Thyroid gland (tissue), 4 donors: Measurements from ENCODE around the gene CLEC4G. TPM values are rescaled to one million over a fixed set of nuclear protein-coding genes. Genes with fewer than 3 reads are reported as not detected.
A peak's percentile ranks its signal among the peaks of the same experiment; 100 is the strongest.

ENCODE experiments used
- DNase-seq, 2 donors: peaks; one replicate each; pipeline ENCODE4 v3.0.0-alpha.2; 2019
- H3K27ac ChIP-seq, 3 donors: fragments of 200-600 bp; sonication (generic); 1 replicate in 2 of 3; 2 replicates in 1 of 3; pipeline ENCODE4 v1.5.1; 2016 to 2019; ENCODE audit warnings: mild to moderate bottlenecking in 1 of 3, moderate library complexity in 1 of 3
- H3K27me3 ChIP-seq: fragments of 200-600 bp; sonication (generic); one replicate; pipeline ENCODE4 v1.5.1; 2019
- H3K36me3 ChIP-seq, 2 donors: fragments of 200-600 bp; sonication (generic); one replicate each; pipeline ENCODE4 v1.5.1; 2016 to 2019
- H3K4me1 ChIP-seq, 2 donors: fragments of 200-600 bp; sonication (generic); one replicate each; pipeline ENCODE4 v1.5.1; 2017 to 2019
- H3K4me3 ChIP-seq, 3 donors: fragments of 200-600 bp; sonication (generic); replicated peaks in 1 of 3; 1 replicate in 2 of 3; 2 replicates in 1 of 3; pipeline ENCODE4 v1.5.1; 2016; ENCODE audit warnings: mild to moderate bottlenecking in 1 of 3
- H3K9me3 ChIP-seq: fragments of 200-600 bp; sonication (generic); one replicate; pipeline ENCODE4 v1.5.1; 2017
- POLR2A ChIP-seq, 2 donors: fragments of 450-650 bp; IDR thresholded peaks; one replicate each; pipeline ENCODE4 v1.6.1; 2017; ENCODE audit warnings: antibody characterized with exemption in 2 of 2, mild to moderate bottlenecking in 2 of 2, moderate library complexity in 1 of 2
- WGBS, 2 donors: methylation state at CpG; one replicate each; pipeline ENCODE4 v1.1.5; 2017; 5-methylcytosine and 5-hydroxymethylcytosine counted together
- intact Hi-C: fragments of 100-400 bp; cut with DNase I; formaldehyde crosslinking; loops from one replicate; pipeline ENCODE4 v1.15.1; 2023
- total RNA-seq, 4 donors: library from RNA; depleted of rRNA; stranded (reverse); fragments of >200 nt; gene quantifications; one replicate each; pipeline ENCODE4 v1.2.3, GENCODE V29; 2016
- TF ChIP-seq, protein P1 (sequence below), 6 experiments: fragments of 200-600 bp in 3 of 6; fragments of 450-650 bp in 3 of 6; sonication (generic) in 3 of 6; IDR thresholded peaks; one replicate each; pipeline ENCODE4 v1.5.1; 2016 to 2019; ENCODE audit warnings: antibody characterized with exemption in 6 of 6, mild to moderate bottlenecking in 2 of 6, inconsistent platforms in 1 of 6, moderate library complexity in 1 of 6

CLEC4G gene
- total RNA-seq, 4 donors from 2014 or later, result 0.22 to 2.0 (median 0.81) TPM

DNA sequence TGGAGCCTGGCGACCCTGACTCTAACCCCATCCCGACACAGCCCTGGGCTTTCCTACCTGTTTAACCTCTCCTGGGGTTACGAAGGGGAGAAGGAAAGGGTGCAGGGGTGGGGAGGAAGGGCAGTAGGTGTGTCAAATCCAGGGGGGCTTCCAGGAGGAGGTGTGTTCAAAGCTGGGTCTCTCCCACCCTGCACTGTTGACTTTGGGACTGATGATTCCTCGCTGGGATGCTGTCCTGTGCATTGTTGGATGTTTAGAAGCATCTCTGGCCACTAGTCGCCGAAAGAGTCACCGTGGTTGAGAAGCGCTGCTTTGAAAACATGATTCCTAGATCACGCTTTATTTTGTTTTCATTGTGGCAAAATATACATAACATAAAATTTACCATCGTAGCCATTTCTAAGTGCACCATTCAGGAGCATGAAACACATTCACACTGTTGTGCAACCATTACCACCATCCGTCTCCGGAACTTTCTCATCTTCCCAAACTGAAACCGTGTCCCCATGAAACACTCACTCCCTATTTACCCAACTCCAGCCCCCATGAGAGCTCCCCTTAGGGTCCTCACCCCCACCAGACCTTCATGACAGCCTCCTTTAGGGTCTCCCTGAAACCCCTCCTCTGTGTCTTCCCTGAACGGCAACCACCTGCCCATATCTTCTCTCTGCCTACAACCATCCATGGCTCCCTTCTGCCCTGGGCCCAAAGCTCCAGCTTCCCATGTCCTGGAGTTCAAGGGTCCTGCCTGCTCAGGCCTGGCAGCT, 25.5 kb downstream of the CLEC4G start:
- no peak overlapping the region for H3K4me3 ChIP-seq
- no peak for TF ChIP-seq POLR2A (IDR thresholded peaks at IDR 0.05)
- TF ChIP-seq, protein P1, sequence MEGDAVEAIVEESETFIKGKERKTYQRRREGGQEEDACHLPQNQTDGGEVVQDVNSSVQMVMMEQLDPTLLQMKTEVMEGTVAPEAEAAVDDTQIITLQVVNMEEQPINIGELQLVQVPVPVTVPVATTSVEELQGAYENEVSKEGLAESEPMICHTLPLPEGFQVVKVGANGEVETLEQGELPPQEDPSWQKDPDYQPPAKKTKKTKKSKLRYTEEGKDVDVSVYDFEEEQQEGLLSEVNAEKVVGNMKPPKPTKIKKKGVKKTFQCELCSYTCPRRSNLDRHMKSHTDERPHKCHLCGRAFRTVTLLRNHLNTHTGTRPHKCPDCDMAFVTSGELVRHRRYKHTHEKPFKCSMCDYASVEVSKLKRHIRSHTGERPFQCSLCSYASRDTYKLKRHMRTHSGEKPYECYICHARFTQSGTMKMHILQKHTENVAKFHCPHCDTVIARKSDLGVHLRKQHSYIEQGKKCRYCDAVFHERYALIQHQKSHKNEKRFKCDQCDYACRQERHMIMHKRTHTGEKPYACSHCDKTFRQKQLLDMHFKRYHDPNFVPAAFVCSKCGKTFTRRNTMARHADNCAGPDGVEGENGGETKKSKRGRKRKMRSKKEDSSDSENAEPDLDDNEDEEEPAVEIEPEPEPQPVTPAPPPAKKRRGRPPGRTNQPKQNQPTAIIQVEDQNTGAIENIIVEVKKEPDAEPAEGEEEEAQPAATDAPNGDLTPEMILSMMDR (IDR thresholded peaks at IDR 0.05), result no peak
- no peaks in the 10 kb centered on the region for H3K36me3 ChIP-seq
- DNase-seq, result no peak
- intact Hi-C loops, result no loop called here
- no peak overlapping the region for H3K27ac ChIP-seq
- WGBS, 2 donors, result 78 to 80% methylated on average over 14 of the region's 14 CpGs
- H3K9me3 ChIP-seq, result no peaks in the 10 kb centered on the region
- no peaks in the 10 kb centered on the region for H3K4me1 ChIP-seq
- no peaks in the 10 kb centered on the region for H3K27me3 ChIP-seq

DNA sequence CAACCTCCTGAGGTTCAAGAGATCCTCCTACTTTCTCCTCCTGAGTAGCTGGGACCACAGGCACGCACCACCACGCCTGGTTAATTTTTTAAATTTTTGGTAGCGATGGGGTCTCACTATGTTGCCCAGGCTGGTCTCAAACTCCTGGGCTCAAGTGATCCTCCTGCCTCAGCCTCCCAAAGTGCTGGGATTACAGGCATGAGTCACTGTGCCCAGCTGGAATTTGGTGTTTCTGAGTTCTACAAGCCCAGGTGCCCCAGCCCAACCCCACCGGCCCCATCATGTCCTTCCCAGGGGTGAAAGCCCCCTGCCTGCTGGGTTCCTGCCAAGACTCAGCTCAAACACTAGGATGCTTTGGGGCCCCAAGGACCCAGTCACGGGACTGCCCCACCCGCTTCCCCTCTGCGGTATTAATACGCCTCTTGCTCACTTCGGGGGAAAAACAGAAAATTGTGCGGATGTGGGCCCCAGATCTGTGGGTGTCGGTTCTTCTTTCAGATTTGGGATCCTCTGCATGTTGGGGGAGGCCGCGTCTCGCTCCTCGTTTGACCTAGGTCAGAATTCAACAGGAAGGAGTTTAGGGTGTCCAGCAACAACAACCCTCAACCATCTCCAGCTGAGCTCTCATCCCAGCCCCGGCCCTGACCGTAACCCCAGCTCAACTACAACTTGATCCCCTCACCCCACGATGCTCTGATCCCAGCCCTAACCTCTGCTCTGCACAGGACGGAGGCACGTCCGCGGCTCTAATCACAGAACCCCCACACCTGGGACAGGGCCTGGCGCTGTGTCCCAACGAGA, 26.3 kb downstream of the CLEC4G start:
- Histone ChIP-seq H3K4me1 (no peaks in the 10 kb centered on the region), H3K27ac (no peak overlapping the region), H3K9me3 (no peaks in the 10 kb centered on the region), H3K4me3 (no peak overlapping the region), H3K36me3 (no peaks in the 10 kb centered on the region), H3K27me3 (no peaks in the 10 kb centered on the region)
- TF ChIP-seq, protein P1 (IDR thresholded peaks at IDR 0.05), result no peak
- TF ChIP-seq POLR2A (IDR thresholded peaks at IDR 0.05), result no peak
- intact Hi-C loops, result no loop called here
- WGBS, 2 donors, result 65 to 74% methylated on average over 23 to 24 of the region's 24 CpGs
- peak in 1 of 2 donors; percentile 8 for DNase-seq

DNA sequence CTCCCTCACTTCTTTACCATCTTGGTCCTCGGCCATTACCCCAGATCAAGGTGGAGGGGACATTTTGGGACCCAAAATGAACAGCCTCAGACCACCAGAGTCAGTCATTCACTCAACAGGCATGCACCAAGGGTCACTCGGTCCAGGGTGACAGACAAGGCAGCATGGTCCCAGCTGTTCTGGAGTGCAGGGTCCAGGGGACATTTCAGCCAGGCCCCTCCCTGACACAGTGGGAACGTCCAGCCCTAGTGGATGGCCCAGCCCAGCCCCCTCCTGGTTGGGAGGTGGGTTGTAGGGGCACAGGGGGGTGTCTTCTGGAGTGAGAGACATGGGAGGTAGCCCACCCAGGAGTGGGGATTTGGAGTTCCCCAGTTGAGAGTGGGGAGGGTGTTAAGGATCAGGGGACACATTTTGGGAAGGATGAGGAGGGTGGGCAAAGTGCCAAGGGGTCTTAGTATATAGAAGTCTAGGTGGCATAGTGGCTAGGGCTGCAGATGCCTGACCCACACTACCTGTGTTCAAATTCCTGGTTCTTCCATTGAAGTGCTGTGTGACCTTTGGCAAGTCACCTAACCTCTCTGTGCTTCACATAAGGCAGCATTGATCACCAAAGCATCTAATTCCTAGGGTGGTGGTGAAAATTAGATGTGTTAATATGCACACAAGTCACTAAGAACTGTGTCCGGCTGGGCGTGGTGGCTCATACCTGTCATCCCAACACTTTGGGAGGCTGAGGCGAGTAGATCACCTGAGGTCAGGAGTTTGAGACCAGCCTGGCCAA, 27.4 kb downstream of the CLEC4G start:
- DNase-seq, result no peak
- Histone ChIP-seq H3K9me3 (no peaks in the 10 kb centered on the region), H3K27me3 (no peaks in the 10 kb centered on the region), H3K27ac (no peak overlapping the region), H3K36me3 (no peaks in the 10 kb centered on the region), H3K4me1 (no peaks in the 10 kb centered on the region), H3K4me3 (no peak overlapping the region)
- intact Hi-C loops, result no loop called here
- whole genome bisulfite sequencing, 2 donors, result 74 to 89% methylated on average over 5 to 6 of the region's 6 CpGs
- TF ChIP-seq POLR2A (IDR thresholded peaks at IDR 0.05), result no peak
- TF ChIP-seq, protein P1 (IDR thresholded peaks at IDR 0.05), result no peak

DNA sequence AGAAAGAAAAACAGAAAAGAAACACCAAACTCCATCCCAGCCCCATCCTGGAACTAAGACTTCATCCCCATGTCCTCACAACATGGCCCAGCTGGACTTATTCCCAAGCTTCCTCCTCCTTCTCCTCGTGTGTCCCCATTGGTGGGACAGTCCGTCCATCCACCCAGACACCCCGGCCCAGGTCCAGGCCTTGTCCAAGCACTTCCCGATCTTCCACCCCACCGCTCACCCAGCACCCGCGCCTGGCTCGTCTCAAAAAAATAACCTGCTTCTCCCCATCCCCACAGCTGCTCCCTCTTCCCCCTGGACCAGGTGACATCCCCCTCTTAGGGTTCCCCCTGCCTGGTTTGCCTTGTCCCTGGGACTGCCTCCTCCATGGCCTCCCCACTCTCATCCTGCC, 28.6 kb downstream of the CLEC4G start:
- no peak overlapping the region for H3K27ac ChIP-seq
- intact Hi-C loops, result no loop called here
- 66 to 68% methylated on average over 8 of the region's 8 CpGs for WGBS, 2 donors
- H3K4me3 ChIP-seq, result no peak overlapping the region
- no peaks in the 10 kb centered on the region for H3K36me3 ChIP-seq
- no peak for TF ChIP-seq POLR2A (IDR thresholded peaks at IDR 0.05)
- no peaks in the 10 kb centered on the region for H3K27me3 ChIP-seq
- no peaks in the 10 kb centered on the region for H3K4me1 ChIP-seq
- H3K9me3 ChIP-seq, result no peaks in the 10 kb centered on the region
- no peak for DNase-seq

DNA sequence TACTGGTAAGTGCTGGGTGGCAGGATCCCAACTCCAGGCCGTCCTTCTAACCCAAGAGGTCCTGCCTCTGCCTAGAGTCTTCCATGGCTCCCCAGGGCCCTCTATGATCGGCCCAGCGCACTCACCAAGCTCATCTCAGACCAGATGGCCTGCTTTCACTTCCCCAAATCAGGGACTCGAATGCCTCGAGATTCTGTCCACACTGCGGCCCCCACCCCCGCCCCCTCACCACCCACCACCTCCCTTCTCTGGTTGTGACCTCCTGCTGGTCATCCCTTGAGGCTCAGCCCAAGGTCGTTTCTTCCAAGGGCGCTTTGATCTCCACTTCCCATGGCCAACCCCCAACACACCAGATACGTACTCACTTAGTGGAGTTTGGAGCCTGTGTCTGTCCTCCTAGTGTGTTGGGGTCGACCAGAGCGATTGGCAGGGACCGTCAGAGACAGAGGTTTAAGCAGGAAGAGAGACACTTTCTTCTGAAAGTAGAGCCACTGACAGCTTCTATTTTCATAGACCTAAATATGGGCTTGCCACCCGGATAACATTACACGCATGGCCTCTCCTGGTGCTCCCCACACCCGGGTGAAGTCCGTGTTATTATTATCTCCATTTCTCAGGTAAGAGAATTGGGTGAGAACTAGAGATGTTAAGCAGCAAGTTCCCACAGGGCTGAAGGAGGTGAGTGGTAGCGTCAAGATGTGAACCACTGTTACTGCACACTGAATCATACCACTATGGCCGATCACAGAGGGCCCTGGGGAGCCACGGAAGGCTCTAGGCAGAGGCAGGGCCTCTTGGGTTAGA, 30.1 kb downstream of the CLEC4G start, which contains the start of gene FCER2:
TSS of gene FCER2 (minus strand) at position 478 of the 804 bp plus-strand sequence. CDS start 2,371 bp downstream, outside the sequence.
- DNase-seq, result no peak
- H3K27me3 ChIP-seq, result no peaks in the 10 kb centered on the region
- no peaks in the 10 kb centered on the region for H3K4me1 ChIP-seq
- intact Hi-C loops, result no loop called here
- H3K27ac ChIP-seq, result no peak within 1 kb of the TSS
- no peak within 1 kb of the TSS for H3K4me3 ChIP-seq
- H3K9me3 ChIP-seq, result no peaks in the 10 kb centered on the region
- H3K36me3 ChIP-seq, result no peaks in the 10 kb centered on the region
- TF ChIP-seq, protein P1 (IDR thresholded peaks at IDR 0.05), result no peak
- no peak for TF ChIP-seq POLR2A (IDR thresholded peaks at IDR 0.05)
- 56 to 64% methylated on average over 20 of the region's 20 CpGs for WGBS, 2 donors
